ENCODE results near the gene ZRANB1.

ZRANB1 gene

DNA sequence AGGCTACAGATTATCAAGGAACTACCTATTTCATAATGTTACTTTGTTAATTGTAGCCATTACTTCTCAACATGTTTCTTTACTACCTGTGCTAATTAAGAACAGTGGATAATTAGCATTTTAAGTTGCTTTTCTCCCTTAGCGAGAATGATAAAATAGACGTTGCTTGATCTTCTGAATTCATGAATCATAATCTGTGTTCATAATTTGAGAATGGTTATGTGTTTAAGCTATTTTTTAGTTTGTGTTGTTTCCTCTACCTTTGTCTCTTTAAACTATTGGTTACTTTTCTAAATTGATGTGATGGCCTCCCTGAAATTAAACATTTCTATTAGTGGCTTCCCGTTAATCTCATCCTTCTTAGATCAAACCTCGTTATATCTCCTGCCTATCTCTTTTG lies at the start of gene ZRANB1:
Gene ZRANB1, plus strand, starts transcription at position 301 of the 400 bp plus-strand sequence. CDS start 371 bp downstream, outside the sequence.
- TF ChIP-seq GATA3 (IDR thresholded peaks at IDR 0.05; ENCODE audit: low read depth, low read length) (no peak), GATA2 (IDR thresholded peaks at IDR 0.05; ENCODE audit: low read depth, low read length) (no peak)

DNA sequence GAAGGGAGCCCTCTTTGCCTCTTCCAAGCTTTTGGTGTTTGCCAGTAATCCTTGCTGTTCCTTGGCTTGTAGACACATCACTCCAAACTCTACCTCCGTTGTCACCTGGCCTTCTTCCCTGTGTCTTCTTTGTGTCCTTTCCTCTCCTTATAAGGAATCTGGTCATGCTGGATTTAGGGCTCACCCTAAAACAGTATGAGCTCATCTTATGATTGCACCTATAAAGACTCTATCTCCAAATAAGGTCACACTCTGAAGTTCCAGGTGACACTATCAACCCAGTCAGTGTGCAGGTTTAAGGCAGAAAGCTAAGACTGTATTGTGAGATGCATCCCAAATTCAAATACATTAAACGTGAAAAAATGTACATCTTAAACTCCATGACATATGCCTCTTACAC lies 49.0 kb upstream of the ZRANB1 start:
- TF ChIP-seq GATA3 (IDR thresholded peaks at IDR 0.05; ENCODE audit: low read depth, low read length) (no peak), GATA2 (IDR thresholded peaks at IDR 0.05; ENCODE audit: low read depth, low read length) (no peak)

DNA sequence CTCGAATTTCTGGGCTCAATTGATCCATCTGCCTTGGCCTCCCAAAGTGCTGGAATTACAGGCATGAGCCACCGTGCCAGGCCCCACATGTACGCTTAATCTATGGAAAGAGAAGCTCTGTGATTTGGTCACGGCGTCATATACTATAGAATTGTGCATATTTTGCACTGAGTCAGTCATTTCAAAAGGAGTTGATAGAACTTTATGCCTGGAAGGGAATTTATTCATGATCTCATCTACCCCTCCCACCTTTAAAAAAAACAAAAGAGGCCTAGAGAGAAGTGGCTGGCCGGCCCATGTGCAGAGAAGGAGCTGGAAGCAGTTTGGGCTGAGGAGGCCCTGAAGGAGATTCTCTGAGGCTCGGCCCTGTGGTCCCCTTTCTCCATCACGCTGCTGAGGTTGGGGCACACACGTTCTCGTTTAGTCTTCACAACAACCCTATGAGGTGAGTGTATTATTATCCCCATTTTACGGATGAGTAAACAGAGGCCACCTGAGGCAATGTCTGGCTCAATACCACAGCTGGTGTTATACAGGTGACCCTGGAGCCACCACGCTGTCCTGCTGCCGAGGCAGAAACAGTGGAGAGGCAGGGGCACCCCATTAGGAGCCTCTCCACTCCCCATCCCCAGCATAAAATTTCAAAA lies 47.2 kb upstream of the ZRANB1 start:
- TF ChIP-seq GATA2 (IDR thresholded peaks at IDR 0.05; ENCODE audit: low read depth, low read length) (no peak), GATA3 (IDR thresholded peaks at IDR 0.05; ENCODE audit: low read depth, low read length) (no peak)

DNA sequence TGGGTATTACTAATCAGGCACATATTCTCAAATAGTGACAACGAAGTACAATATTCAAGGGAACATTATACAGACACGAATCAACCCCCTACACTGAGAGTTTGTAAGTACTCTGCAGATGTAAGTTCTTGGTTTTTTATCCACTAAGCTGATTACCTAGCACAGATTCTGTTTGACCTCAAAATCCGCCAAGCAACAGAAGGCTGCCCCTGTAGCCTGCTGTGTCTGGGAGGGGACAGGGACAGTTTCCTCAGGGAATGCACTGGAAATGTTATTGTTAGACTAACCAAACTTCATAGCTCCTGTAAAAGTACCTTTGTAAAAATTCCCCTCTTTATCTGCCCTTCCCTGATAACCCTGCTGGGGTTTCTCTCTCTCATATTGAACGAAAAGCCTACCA lies 45.2 kb upstream of the ZRANB1 start:
- no peak for TF ChIP-seq GATA2 (IDR thresholded peaks at IDR 0.05; ENCODE audit: low read depth, low read length)
- TF ChIP-seq GATA3 (IDR thresholded peaks at IDR 0.05; ENCODE audit: low read depth, low read length), result no peak

DNA sequence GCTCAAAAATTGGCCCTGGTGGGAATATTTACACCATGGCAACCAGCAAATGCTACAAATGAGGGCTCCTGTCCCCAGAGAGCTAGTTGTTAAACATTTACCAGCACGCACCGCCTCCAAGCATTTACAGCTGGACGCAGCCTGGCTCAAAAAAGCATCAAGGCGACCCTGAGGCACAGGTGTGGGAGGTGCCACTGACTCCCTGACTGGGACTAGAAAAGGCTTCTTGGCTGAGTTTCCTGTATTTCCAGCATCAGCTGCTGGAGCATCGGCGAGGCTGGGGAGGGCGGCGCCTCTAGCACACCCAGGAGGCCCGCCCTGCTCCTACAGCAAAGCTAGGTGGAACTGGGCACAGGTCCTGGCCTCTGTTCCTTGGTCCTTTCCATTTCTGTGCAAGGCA lies 43.5 kb upstream of the ZRANB1 start:
- TF ChIP-seq GATA2 (IDR thresholded peaks at IDR 0.05; ENCODE audit: low read depth, low read length) (no peak), GATA3 (IDR thresholded peaks at IDR 0.05; ENCODE audit: low read depth, low read length) (no peak)

DNA sequence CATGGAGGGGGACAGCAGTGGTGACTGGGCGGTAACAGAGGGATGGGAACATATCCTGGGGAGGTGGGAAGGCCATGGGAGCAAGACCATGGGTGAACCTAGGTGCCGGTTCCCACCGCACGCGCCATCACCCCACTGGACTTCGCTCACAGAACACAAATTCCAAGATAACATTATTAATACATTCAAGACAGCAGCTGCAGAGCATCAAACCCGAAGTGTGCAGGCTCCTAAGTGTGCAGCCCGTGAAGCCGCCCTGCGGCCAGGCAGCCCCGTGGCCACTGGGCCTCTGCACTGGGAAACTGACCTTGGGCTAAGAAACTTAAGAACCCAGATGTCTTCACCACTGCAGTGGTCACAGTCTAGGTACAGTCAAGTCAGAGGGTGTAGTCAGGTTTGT lies 42.8 kb upstream of the ZRANB1 start:
- TF ChIP-seq GATA2 (IDR thresholded peaks at IDR 0.05; ENCODE audit: low read depth, low read length) (no peak), GATA3 (IDR thresholded peaks at IDR 0.05; ENCODE audit: low read depth, low read length) (no peak)

DNA sequence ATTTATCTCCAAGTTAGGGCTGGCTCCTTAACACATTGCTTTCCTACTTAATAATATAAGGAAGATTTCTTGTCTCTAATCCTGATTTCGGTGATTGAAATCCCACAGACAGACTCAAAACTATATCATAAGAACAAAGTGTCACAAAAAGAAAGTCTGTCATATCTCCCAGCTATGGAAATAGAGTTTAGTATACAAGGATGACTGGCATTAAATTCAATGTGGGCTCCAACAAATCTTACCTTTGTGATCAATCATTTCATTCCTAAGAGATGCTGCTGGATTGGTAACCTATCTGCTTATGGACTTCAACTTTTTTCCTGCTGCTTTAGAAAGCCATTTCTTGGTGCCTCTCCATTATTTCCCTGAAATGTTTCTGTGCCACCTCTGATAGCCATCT lies 39.5 kb upstream of the ZRANB1 start:
- TF ChIP-seq GATA3 (IDR thresholded peaks at IDR 0.05; ENCODE audit: low read depth, low read length) (no peak), GATA2 (IDR thresholded peaks at IDR 0.05; ENCODE audit: low read depth, low read length) (no peak; the same call in 1 of the 2 replicates)

DNA sequence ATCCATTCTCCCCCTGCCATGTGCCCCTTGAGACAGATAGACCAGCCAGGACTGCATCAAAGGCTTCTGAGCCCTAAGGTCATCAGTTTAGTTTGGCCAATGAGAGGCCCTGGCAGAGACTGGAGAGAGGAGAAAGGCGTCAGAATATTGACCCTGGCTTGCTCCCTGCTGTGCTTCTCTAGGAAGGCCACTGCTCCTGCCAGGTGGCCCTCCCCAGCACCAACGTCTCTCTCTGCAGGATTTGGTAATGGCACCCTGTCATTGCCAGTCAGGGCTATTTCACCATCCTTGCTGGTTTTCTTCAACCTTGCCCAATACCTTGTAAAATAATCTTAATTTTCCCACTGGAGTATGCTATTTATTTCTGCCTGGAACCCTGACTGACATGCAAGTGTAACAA lies 38.8 kb upstream of the ZRANB1 start:
- TF ChIP-seq GATA2 (IDR thresholded peaks at IDR 0.05; ENCODE audit: low read depth, low read length), result no peak
- no peak for TF ChIP-seq GATA3 (IDR thresholded peaks at IDR 0.05; ENCODE audit: low read depth, low read length)

DNA sequence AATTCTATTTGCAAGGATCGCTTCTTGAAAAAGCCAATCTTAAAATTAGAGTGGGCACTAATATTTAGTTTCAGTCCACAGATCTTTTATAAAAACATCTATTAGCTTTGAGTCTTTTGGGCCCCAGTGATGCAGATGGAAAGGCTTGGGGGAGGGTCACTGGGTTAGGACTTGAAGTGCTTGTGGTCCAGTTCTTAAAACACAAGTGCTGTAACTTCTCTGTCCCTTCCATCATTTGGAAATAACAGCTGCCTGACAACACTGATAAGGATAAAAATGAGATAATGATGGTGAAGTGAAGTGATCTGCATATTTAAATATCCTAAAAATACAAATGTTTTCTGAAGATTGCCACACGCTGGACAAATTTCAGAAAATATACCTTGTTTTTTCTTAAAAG lies 37.1 kb upstream of the ZRANB1 start:
- TF ChIP-seq GATA2 (IDR thresholded peaks at IDR 0.05; ENCODE audit: low read depth, low read length), result no peak
- no peak for TF ChIP-seq GATA3 (IDR thresholded peaks at IDR 0.05; ENCODE audit: low read depth, low read length)

DNA sequence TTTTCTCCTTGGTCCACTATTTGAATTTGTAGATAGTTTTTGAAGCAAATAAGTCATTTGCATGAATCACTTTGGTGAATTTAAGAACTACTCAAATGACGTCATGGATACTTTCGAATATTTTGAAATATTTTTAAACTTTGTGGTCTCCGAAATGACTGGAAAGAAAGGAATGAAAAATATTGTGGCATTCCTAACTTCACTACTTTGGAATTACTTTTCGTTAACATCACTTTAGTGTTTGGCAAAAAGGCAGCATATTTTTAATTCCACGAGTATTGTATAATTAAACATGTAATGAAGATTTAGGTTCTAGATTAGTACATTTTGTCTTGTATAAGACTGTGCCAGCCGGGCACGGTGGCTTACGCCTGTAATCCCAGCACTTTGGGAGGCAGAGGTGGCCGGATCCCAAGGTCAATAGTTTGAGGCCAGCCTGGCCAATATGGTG lies 35.3 kb upstream of the ZRANB1 start:
- TF ChIP-seq GATA3 (IDR thresholded peaks at IDR 0.05; ENCODE audit: low read depth, low read length), result no peak

DNA sequence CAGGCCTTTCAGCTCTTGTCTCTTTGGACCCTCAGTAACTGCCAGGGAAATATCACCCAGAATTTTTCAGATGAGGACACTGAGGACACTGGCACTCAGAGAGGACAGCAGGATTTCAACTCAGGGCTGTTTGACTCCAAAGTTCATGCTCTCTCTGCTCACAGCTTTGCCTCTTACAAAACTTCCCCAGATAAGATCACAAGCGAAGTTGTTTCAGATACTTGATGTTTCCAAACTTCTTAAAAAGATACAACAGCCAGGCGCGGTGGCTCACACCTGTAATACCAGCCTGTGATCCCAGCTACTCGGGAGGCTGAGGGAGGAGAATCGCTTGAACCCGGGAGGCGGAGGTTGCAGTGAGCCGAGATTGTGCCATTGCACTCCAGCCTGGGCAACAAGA lies 32.4 kb upstream of the ZRANB1 start:
- TF ChIP-seq GATA3 (IDR thresholded peaks at IDR 0.05; ENCODE audit: low read depth, low read length) (no peak), GATA2 (IDR thresholded peaks at IDR 0.05; ENCODE audit: low read depth, low read length) (no peak)

DNA sequence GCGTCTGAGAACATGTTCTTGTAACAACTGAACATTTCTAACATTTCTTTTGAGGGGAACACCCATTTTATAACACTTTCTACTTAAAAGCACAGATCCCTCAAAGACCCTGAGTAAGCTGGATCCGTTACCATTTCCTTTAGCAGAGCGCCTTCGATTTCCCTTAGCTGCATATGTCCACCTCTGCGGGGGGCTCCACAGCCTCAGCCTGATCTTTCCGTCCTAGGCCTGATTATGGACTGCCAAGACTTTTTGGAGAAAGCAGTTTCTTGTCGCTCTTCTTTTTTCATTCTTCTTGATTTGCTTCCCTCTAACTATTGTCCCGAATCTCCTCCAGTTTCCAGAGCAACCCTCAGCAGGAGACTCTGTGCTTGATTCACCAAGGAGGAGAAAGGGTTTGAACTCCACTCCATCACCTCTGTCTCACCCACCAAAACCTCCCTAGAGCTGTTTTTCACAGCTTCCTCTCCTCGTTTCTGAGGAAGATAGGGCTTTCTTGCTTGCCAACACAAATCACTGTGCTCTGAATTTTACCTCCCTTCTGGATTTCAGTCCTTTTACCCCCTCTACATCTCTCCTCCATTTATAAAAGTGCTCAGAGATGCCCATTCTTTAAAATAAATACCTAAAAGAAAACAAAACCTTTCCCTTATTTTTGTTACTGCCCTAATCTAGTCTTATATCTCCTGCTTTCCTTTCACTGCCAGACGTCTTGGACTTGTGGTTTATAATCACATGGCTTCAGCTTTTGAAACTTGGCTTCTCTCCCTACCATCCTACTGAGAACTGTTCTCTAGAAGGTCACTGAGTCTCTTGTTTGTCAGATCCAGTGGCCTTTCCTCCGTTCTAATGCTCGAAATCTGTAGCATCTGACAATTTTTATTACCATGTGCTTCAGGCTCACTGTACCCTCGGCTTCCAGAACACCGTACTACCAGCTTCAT lies 30.5 kb upstream of the ZRANB1 start:
- TF ChIP-seq GATA3 (IDR thresholded peaks at IDR 0.05; ENCODE audit: low read depth, low read length) (no peak), GATA2 (IDR thresholded peaks at IDR 0.05; ENCODE audit: low read depth, low read length) (no peak)

DNA sequence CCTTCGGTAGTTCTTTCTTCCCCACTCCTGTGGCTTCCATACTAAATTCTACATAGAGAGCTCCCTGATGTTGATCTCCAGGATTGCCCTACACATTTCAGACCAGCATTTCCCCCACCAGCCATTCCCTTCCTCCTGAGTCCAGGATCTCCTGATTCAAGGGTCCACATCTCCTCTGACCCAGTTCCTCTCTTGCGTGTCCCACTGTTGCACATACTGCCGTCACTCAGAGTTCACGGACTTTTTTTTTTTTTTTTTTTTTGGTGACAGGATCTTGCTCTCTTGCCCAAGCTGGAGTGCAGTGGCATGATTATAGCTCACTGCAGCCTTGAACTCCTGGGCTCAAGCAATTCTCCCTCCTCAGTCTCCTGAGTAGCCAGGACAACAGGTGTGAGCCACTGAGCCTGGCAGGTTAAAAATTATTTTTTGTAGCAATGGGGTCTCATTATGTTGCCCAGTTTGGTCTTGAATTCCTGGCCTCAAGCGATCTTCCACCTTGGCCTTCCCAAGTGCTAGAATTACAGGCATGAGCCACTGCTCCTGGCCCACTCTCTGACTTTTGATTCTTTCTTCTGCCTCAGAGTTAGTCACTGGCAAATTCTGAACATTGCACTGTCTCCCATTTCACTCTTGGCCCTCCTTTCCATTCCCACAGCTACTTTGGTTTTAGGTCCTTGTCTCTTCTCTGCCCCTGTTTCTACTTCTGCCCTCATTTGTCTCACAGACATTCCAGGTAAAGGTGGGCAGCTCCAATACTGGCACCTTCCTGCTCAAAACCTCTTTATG lies 29.6 kb upstream of the ZRANB1 start:
- TF ChIP-seq GATA3 (IDR thresholded peaks at IDR 0.05; ENCODE audit: low read depth, low read length) (no peak), GATA2 (IDR thresholded peaks at IDR 0.05; ENCODE audit: low read depth, low read length) (no peak)

DNA sequence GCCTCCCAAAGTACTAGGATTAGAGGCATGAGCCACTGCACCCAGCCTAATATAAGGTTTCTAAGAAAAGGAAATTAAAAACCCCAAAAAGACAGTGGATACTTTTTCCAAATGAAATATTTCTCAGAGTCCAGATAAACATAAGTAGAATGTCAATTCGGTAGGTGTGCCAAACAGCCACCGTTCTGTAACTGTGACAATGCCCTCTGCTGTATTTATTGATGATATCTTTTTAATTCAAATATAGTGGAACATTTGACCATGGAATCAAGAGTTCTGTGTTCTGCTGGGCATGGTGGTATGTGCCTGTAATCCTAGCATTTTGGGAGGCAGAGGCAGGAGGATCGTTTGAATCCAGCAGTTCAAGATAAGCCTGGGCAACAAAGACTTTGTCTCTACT lies 28.8 kb upstream of the ZRANB1 start:
- TF ChIP-seq GATA3 (IDR thresholded peaks at IDR 0.05; ENCODE audit: low read depth, low read length), result no peak
- TF ChIP-seq GATA2 (IDR thresholded peaks at IDR 0.05; ENCODE audit: low read depth, low read length), result no peak
